VCaP (cell line): ENCODE measurements around the gene ZDHHC1.

Experiments used
- H3K27ac ChIP-seq: fragments of 450-650 bp; 2 replicates; pipeline ENCODE4 v1.5.1; 2017
- CTCF ChIP-seq: fragments of 450-650 bp; conservative IDR thresholded peaks from 2 replicates; pipeline ENCODE4 v1.5.1; 2017; ENCODE audit warnings: mild to moderate bottlenecking, moderate library complexity

Gene ZDHHC1

GRCh38 chr16:67390816-67391423 is 25.4 kb downstream of the ZDHHC1 start:
- no peak for TF ChIP-seq CTCF

GRCh38 chr16:67389911-67390815 is 26.1 kb downstream of the ZDHHC1 start:
- no peak overlapping the region for H3K27ac ChIP-seq
- TF ChIP-seq CTCF = no peak

More at GRCh38 chr16:67390816-67391423, 25.4 kb downstream of the ZDHHC1 start:
- H3K27ac ChIP-seq = no peak overlapping the region

- TF ChIP-seq CTCF = no peak
- H3K27ac ChIP-seq = no peak overlapping the region
Observed at GRCh38 chr16:67388591-67388990, 27.7 kb downstream of the ZDHHC1 start.

GRCh38 chr16:67388191-67388590 is 28.1 kb downstream of the ZDHHC1 start:
- TF ChIP-seq CTCF = no peak
- H3K27ac ChIP-seq = no peak overlapping the region

- H3K27ac ChIP-seq = no peak overlapping the region
- TF ChIP-seq CTCF = no peak
Observed at GRCh38 chr16:67387479-67388079, 28.7 kb downstream of the ZDHHC1 start.

- no peak overlapping the region for H3K27ac ChIP-seq
- no peak for TF ChIP-seq CTCF
Observed at GRCh38 chr16:67386861-67387455, 29.3 kb downstream of the ZDHHC1 start.
